HepG2 (cell line): ENCODE data around the gene KLKB1. TPM values are rescaled to one million over a fixed set of nuclear protein-coding genes. Genes with fewer than 3 reads are reported as not detected.

Experiments used
- CBFB ChIP-seq: sonication (generic); formaldehyde crosslinking; IDR thresholded peaks from 2 replicates; pipeline ENCODE4 v1.4.0; 2020; ENCODE audit warnings: missing genetic modification reagents
- CHD2 ChIP-seq: IDR thresholded peaks from 2 replicates; pipeline ENCODE4 v1.6.1; 2011; ENCODE audit warnings: low read depth, low read length, improper control_type of control experiment
- EHMT2 ChIP-seq: fragments of 200-600 bp; sonication (generic); IDR thresholded peaks from 2 replicates; pipeline ENCODE4 v1.7.0; 2017; ENCODE audit warnings: antibody characterized with exemption, low read depth, low read length, borderline replicate concordance
- FOXO1 ChIP-seq: sonication (generic); formaldehyde crosslinking; IDR thresholded peaks from 2 replicates; pipeline ENCODE4 v1.4.0; 2020; ENCODE audit warnings: missing genetic modification reagents
- KAT8 ChIP-seq: IDR thresholded peaks from 2 replicates; pipeline ENCODE4 v1.6.1; 2016; ENCODE audit warnings: missing genetic modification reagents, missing compliant biosample characterization
- KMT2B ChIP-seq: IDR thresholded peaks from 2 replicates; pipeline ENCODE4 v1.6.1; 2016; ENCODE audit warnings: missing genetic modification reagents, missing compliant biosample characterization
- NFYB ChIP-seq: sonication (generic); formaldehyde crosslinking; IDR thresholded peaks from 2 replicates; pipeline ENCODE4 v1.4.0; 2020; ENCODE audit warnings: missing genetic modification reagents
- ONECUT2 ChIP-seq: sonication (generic); formaldehyde crosslinking; IDR thresholded peaks from 2 replicates; pipeline ENCODE4 v1.4.0; 2020; ENCODE audit warnings: missing genetic modification reagents
- PITX1 ChIP-seq: sonication (generic); formaldehyde crosslinking; IDR thresholded peaks from 2 replicates; pipeline ENCODE4 v1.5.1; 2020; ENCODE audit warnings: mild to moderate bottlenecking, missing genetic modification reagents
- POLR2AphosphoS2 ChIP-seq: IDR thresholded peaks from 2 replicates; pipeline ENCODE4 v1.6.1; 2011; ENCODE audit warnings: low read depth, low read length, improper control_type of control experiment
- PPARG ChIP-seq: conservative IDR thresholded peaks from 2 replicates; pipeline ENCODE4 v1.6.1; 2016; ENCODE audit warnings: missing biosample characterization, missing genetic modification reagents
- PTBP1 ChIP-seq: fragments of 200-400 bp; formaldehyde crosslinking; IDR thresholded peaks from 2 replicates; pipeline ENCODE4 v1.6.1; 2018; ENCODE audit warnings: low read length, low read depth; ENCODE audit not compliant: poor library complexity, severe bottlenecking
- RFXANK ChIP-seq: IDR thresholded peaks from 2 replicates; pipeline ENCODE4 v1.6.1; 2016
- RORA ChIP-seq: sonication (generic); formaldehyde crosslinking; IDR thresholded peaks from 2 replicates; pipeline ENCODE4 v1.5.0; 2020; ENCODE audit warnings: mild to moderate bottlenecking, missing genetic modification reagents, moderate library complexity
- U2AF2 ChIP-seq: fragments of 200-400 bp; formaldehyde crosslinking; IDR thresholded peaks from 2 replicates; pipeline ENCODE4 v1.6.1; 2017; ENCODE audit warnings: low read depth, mild to moderate bottlenecking, low read length
- ZBTB8A ChIP-seq: sonication (generic); formaldehyde crosslinking; IDR thresholded peaks from 2 replicates; pipeline ENCODE4 v1.4.0; 2020; ENCODE audit warnings: mild to moderate bottlenecking, low read depth, missing genetic modification reagents, borderline replicate concordance
- ZNF17 ChIP-seq: sonication (generic); formaldehyde crosslinking; IDR thresholded peaks from 2 replicates; pipeline ENCODE4 v1.5.0; 2020; ENCODE audit warnings: mild to moderate bottlenecking, missing genetic modification reagents
- ZNF180 ChIP-seq: sonication (generic); formaldehyde crosslinking; IDR thresholded peaks from 2 replicates; pipeline ENCODE4 v1.4.0; 2020; ENCODE audit warnings: low read depth, missing genetic modification reagents, borderline replicate concordance
- ZNF30 ChIP-seq: sonication (generic); formaldehyde crosslinking; IDR thresholded peaks from 2 replicates; pipeline ENCODE4 v1.5.0; 2020; ENCODE audit warnings: mild to moderate bottlenecking, missing genetic modification reagents
- ZNF33A ChIP-seq: sonication (generic); formaldehyde crosslinking; IDR thresholded peaks from 2 replicates; pipeline ENCODE4 v1.5.1; 2020; ENCODE audit warnings: missing genetic modification reagents, mild to moderate bottlenecking, moderate library complexity, borderline replicate concordance
- ZNF484 ChIP-seq: sonication (generic); formaldehyde crosslinking; IDR thresholded peaks from 2 replicates; pipeline ENCODE4 v1.5.1; 2020; ENCODE audit warnings: mild to moderate bottlenecking, low read depth, missing genetic modification reagents, borderline replicate concordance
- ZNF644 ChIP-seq: IDR thresholded peaks from 2 replicates; pipeline ENCODE4 v1.6.1; 2016; ENCODE audit warnings: low read depth
- ZNF788 ChIP-seq: sonication (generic); formaldehyde crosslinking; IDR thresholded peaks from 2 replicates; pipeline ENCODE4 v1.5.0; 2020; ENCODE audit warnings: mild to moderate bottlenecking, missing genetic modification reagents, borderline replicate concordance
- polyA plus RNA-seq, 8 experiments: library from polyadenylated mRNA; depleted of rRNA in 3 of 8; stranded (reverse) in 7 of 8; unstranded in 1 of 8; fragments of >200 nt; fragmentation: Illumina TruSeq in 4 of 8; extraction: Trizol in 4 of 8; gene quantifications; 2 replicates each; pipeline versions ENCODE4 v1.2.1 to v1.2.3, GENCODE V29; 2011 to 2016; ENCODE audit warnings: low read depth in 4 of 8, missing spikeins in 1 of 8, mixed read lengths in 1 of 8; ENCODE audit not compliant: insufficient read depth in 1 of 8
- total RNA-seq, 5 experiments: library from RNA; depleted of rRNA; stranded (reverse); fragments of >200 nt; fragmentation: Illumina TruSeq; extraction: Trizol; gene quantifications; 2 replicates each; pipeline ENCODE4 v1.2.3, GENCODE V29; 2016; ENCODE audit warnings: low read depth in 1 of 5
- TF ChIP-seq, protein P1 (sequence below): IDR thresholded peaks from 2 replicates; pipeline ENCODE4 v1.6.1; 2016; ENCODE audit warnings: mild to moderate bottlenecking, missing biosample characterization, missing genetic modification reagents
- TF ChIP-seq, protein P2 (sequence below): sonication (generic); formaldehyde crosslinking; IDR thresholded peaks from 2 replicates; pipeline ENCODE4 v1.9.0; 2021; ENCODE audit warnings: missing genetic modification reagents, borderline replicate concordance
- TF ChIP-seq, protein P3 (sequence below): IDR thresholded peaks from 2 replicates; pipeline ENCODE4 v1.6.1; 2016; ENCODE audit warnings: low read depth, borderline replicate concordance
- TF ChIP-seq, protein P4 (sequence below): sonication (generic); formaldehyde crosslinking; IDR thresholded peaks from 2 replicates; pipeline ENCODE4 v1.5.0; 2020; ENCODE audit warnings: missing genetic modification reagents

The KLKB1 gene
- total and polyA plus RNA-seq, 2 of the 13 experiments (the other 11 are each of a cell fraction or from before 2014, with no cell fraction given): 0.26 to 0.49 TPM

DNA sequence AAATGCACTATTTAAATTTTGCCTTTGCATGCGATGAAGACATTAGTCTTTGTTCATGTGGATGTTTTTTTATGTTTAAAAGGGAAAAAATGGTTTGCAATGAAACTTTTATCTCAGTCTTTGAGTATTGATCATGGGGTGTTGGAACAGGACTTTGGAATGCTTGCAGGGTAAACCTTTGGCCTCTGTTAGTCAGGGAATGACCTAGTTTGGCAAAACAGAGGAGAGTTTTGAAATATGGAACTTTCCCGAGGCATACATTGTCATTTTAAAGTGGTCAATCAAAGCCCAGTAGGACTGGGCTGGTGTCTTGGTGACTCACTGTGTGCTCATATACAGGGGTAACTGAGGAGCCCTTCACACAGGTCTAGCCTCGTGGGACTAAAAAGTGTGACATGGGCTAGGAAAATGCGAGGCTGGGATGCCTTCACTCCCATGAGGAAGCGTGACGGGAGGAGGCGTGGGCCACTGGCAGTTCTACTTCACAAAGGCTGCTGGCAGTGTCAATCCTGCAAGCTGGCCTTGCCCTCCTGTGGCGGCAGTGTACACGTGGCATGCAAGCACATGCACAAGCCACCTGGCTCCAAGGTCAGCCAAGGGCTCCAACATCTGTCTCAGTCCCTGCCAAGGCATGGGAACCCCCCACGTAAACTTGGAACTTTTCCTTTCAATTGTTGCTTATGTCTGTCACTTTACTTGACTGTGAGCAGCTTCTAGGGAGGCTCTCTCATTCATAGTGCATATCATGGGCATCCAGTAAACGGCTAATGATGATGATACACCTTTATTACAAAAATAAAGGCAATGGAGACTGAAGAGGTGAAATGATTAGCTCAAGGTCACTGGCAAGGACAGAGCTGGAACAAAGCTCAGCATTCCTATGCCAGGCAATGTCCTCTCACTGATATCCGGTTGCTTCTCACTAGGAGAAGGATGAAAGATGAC is 33.5 kb downstream of the KLKB1 start (continued):
- TF ChIP-seq, protein P1, sequence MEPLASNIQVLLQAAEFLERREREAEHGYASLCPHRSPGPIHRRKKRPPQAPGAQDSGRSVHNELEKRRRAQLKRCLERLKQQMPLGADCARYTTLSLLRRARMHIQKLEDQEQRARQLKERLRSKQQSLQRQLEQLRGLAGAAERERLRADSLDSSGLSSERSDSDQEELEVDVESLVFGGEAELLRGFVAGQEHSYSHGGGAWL (CRISPR knock-in tag): peak; percentile 81; the same call in 1 of the 2 replicates
- TF ChIP-seq ZBTB8A (CRISPR knock-in tag) (no peak), KAT8 (CRISPR knock-in tag) (no peak; the same call in 1 of the 2 replicates), NFYB (CRISPR knock-in tag) (peak; percentile 48), ZNF17 (peak; percentile 49; the same call in 1 of the 2 replicates), CHD2 (no peak), RORA (CRISPR knock-in tag) (0 out of 2 replicates have a peak, but pooled peaks have one; percentile 93), ZNF644 (no peak), ZNF30 (peak; percentile 79; the same call in 1 of the 2 replicates), U2AF2 (no peak), KMT2B (CRISPR knock-in tag) (peak; percentile 57), ZNF788 (peak; percentile 59; the same call in 1 of the 2 replicates), ONECUT2 (peak; percentile 88), RFXANK (CRISPR knock-in tag) (0 out of 2 replicates have a peak, but pooled peaks have one; percentile 76), PPARG (CRISPR knock-in tag) (no peak), CBFB (CRISPR knock-in tag) (peak; percentile 73; the same call in 1 of the 2 replicates), EHMT2 (peak; percentile 75; the same call in 1 of the 2 replicates), PITX1 (peak; percentile 76), POLR2AphosphoS2 (no peak), ZNF180 (CRISPR knock-in tag) (no peak), FOXO1 (CRISPR knock-in tag) (peak; percentile 35; the same call in 1 of the 2 replicates), ZNF33A (CRISPR knock-in tag) (no peak), PTBP1 (no peak), ZNF484 (CRISPR knock-in tag) (peak; percentile 64; the same call in 1 of the 2 replicates)
- TF ChIP-seq, protein P2, sequence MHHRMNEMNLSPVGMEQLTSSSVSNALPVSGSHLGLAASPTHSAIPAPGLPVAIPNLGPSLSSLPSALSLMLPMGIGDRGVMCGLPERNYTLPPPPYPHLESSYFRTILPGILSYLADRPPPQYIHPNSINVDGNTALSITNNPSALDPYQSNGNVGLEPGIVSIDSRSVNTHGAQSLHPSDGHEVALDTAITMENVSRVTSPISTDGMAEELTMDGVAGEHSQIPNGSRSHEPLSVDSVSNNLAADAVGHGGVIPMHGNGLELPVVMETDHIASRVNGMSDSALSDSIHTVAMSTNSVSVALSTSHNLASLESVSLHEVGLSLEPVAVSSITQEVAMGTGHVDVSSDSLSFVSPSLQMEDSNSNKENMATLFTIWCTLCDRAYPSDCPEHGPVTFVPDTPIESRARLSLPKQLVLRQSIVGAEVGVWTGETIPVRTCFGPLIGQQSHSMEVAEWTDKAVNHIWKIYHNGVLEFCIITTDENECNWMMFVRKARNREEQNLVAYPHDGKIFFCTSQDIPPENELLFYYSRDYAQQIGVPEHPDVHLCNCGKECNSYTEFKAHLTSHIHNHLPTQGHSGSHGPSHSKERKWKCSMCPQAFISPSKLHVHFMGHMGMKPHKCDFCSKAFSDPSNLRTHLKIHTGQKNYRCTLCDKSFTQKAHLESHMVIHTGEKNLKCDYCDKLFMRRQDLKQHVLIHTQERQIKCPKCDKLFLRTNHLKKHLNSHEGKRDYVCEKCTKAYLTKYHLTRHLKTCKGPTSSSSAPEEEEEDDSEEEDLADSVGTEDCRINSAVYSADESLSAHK (CRISPR knock-in tag): no peak
- TF ChIP-seq, protein P3, sequence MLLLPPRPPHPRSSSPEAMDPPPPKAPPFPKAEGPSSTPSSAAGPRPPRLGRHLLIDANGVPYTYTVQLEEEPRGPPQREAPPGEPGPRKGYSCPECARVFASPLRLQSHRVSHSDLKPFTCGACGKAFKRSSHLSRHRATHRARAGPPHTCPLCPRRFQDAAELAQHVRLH: peak; percentile 66; the same call in 1 of the 2 replicates
- TF ChIP-seq, protein P4, sequence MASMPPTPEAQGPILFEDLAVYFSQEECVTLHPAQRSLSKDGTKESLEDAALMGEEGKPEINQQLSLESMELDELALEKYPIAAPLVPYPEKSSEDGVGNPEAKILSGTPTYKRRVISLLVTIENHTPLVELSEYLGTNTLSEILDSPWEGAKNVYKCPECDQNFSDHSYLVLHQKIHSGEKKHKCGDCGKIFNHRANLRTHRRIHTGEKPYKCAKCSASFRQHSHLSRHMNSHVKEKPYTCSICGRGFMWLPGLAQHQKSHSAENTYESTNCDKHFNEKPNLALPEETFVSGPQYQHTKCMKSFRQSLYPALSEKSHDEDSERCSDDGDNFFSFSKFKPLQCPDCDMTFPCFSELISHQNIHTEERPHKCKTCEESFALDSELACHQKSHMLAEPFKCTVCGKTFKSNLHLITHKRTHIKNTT: no peak
